B cell (primary cell): ENCODE measurements around the gene DENND2C.

Experiments used
- EZH2 ChIP-seq: IDR thresholded peaks from 2 replicates; pipeline ENCODE4 v1.6.1; 2012; ENCODE audit warnings: borderline replicate concordance, low read depth, mild to moderate bottlenecking, moderate library complexity, low read length; ENCODE audit not compliant: insufficient read depth, poor library complexity, severe bottlenecking
- TF ChIP-seq, protein P1 (sequence below): fragments of 200-600 bp; IDR thresholded peaks from one replicate; pipeline ENCODE4 v1.8.0; 2022; ENCODE audit warnings: antibody characterized with exemption, mild to moderate bottlenecking

DNA sequence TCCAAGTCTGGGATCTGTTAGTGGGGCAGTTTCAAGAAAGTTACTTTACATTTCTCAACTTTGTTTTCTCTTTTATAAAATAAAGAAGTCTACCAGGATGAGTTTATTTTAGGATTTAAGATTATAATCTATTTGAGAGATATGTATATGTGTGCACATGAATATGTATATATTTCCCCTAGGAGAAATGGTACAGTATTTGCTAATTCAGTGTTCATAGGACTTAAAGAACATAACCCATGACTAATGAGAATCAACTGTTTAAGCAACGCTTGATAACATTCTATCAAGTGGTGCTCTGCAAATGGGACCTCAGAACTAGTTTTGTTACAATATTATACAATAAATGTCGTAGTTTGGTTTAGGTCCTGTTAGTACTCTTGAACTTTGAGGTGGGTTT lies 95.5 kb downstream of the DENND2C start:
- TF ChIP-seq, protein P1, sequence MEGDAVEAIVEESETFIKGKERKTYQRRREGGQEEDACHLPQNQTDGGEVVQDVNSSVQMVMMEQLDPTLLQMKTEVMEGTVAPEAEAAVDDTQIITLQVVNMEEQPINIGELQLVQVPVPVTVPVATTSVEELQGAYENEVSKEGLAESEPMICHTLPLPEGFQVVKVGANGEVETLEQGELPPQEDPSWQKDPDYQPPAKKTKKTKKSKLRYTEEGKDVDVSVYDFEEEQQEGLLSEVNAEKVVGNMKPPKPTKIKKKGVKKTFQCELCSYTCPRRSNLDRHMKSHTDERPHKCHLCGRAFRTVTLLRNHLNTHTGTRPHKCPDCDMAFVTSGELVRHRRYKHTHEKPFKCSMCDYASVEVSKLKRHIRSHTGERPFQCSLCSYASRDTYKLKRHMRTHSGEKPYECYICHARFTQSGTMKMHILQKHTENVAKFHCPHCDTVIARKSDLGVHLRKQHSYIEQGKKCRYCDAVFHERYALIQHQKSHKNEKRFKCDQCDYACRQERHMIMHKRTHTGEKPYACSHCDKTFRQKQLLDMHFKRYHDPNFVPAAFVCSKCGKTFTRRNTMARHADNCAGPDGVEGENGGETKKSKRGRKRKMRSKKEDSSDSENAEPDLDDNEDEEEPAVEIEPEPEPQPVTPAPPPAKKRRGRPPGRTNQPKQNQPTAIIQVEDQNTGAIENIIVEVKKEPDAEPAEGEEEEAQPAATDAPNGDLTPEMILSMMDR: no peak
- no peak for TF ChIP-seq EZH2
